ENCODE measurements around the gene OLIG3.

OLIG3 gene

DNA sequence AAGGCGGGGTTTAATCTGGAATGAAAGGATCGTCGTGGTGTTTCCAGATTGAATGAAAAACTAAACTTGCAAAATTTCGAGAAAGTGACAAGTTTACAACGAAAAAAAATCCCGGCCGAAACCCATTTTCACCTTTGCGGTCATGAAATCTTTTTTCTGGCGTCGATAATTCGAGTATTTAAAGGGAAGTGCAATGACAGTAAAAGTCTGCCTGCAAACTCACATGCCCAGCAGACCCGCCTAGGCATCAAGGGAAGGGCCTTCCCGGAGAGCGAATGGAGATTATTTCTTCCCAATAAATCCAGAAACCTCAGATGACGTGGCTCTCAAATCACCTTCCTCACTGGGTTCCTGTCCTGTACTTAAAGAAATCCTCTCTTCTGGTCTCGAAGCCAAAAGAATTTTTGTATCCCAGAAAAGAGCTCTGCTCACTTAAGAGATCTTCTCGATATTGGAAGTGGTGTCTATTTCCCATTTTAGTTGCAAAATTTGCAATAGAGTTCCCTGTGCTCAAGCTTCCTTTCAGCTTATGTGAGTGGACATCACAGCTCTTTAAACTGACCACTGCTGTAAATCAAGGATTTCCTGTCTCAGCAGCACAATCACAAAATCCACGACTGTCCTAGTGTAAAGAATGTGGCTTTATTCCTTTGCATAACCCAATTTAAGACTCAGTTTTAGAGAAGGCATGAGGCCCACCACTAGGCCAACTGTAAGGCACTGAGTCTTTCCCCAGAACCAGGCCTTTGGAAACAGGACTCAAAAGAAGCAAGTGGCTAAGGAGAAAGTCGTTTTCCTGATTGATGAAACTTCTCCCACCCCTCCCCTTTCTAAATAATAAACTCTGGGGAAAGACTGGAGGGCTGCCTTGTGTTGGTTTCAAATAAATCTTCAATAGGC is 3.9 kb downstream of the OLIG3 start:
- TF ChIP-seq, protein P1, sequence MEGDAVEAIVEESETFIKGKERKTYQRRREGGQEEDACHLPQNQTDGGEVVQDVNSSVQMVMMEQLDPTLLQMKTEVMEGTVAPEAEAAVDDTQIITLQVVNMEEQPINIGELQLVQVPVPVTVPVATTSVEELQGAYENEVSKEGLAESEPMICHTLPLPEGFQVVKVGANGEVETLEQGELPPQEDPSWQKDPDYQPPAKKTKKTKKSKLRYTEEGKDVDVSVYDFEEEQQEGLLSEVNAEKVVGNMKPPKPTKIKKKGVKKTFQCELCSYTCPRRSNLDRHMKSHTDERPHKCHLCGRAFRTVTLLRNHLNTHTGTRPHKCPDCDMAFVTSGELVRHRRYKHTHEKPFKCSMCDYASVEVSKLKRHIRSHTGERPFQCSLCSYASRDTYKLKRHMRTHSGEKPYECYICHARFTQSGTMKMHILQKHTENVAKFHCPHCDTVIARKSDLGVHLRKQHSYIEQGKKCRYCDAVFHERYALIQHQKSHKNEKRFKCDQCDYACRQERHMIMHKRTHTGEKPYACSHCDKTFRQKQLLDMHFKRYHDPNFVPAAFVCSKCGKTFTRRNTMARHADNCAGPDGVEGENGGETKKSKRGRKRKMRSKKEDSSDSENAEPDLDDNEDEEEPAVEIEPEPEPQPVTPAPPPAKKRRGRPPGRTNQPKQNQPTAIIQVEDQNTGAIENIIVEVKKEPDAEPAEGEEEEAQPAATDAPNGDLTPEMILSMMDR (conservative IDR thresholded peaks at IDR 0.05), result no peak
- TF ChIP-seq ZFX (IDR thresholded peaks at IDR 0.05), result no peak
- H3K27ac ChIP-seq, result no peak overlapping the region

DNA sequence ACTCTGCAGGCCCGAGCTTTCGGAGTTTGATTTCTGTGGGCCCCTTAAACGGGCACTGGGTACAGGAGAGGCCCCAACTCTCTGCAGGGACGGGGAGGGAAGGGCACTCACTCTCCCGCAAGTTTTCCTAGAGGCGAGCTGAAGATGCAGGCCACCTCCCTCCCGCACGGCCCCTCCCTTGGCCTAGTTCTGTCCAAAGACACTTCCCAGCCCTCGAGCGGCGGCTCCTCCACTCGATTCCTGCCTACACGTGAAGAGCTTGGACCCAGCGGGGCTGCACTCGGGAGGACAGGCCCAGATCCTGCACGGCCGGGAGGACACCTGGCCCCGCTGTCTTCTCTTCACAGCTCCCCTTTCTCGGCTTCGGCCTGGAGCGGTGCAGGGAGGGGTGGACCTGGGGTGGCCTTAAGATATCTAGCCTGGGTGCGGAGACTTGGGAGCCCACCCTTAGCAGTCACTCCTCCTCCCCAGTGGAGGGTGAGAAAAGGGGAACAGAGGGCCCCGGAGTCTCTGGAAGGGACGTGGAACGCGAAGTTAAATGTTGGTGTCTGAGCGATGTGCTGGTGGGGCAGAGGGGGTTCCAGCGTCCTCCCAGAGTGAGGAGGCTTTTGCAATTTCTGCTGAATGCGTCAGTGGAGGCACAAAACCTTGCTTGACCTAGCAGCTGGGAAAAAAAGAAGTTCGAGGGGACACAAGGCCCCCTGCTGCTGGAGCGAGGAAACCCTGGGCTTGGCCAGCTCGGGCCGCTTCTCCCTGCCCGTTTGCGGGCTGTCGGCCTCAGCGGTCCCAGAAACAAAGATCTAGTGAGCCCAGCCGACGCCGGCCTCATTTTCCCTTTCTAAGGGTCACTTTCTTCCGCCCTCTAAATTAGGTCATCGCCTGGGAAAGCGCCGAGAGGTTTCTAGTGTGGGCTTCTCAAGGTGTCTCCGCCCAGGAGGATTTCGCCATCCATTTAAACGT is 4.9 kb downstream of the OLIG3 start:
- H3K27ac ChIP-seq, result no peak overlapping the region

DNA sequence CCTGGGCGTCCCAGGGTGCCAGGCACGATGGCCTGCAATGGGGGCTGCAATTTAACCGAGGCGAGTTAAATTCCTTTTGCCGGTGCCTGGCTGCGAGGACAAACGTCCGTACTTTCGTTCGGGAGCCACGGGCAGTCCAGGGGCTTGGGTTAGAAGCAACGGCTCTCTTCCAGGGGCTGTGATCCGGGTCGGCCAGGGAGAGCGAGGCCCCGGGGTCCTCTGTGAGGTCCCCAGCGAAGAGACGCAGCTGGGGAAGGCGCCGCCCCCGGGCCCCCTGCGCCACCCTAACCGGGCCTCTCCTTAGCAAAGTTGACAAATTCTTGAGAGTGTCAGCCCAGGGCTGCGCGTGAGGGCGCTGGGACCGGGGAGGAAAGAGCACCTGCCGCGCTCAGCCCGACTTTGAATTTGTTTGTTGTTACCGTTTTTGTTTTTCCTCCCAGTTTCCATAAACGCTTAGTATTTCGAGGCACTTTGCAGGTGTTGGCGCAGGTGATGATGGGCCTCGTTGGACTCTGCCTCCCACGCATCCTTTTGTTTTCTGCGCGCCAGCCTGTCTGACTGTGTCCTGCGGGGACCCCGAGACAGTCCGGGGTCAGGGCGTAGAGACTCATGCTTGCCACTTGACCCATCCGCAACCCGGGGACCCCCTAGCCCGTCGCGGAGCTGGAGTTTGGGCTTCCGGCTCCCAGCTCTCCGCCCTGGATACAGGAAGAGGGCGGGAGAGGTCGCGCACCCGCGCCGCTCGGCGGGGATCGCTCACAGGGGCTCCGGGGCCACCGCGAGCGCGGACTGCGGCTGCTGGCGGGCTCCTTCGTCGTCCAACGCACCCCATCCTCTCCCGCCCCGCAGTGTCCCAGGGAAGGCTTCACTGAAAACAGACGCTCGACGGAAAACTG is 5.8 kb downstream of the OLIG3 start:
- no peak for TF ChIP-seq ZFX (IDR thresholded peaks at IDR 0.05)
- TF ChIP-seq, protein P1 (conservative IDR thresholded peaks at IDR 0.05), result no peak
- no peak overlapping the region for H3K27ac ChIP-seq

More for the DNA sequence above, 4.9 kb downstream of the OLIG3 start:
- TF ChIP-seq, protein P1 (conservative IDR thresholded peaks at IDR 0.05), result no peak
- TF ChIP-seq ZFX (IDR thresholded peaks at IDR 0.05), result no peak

DNA sequence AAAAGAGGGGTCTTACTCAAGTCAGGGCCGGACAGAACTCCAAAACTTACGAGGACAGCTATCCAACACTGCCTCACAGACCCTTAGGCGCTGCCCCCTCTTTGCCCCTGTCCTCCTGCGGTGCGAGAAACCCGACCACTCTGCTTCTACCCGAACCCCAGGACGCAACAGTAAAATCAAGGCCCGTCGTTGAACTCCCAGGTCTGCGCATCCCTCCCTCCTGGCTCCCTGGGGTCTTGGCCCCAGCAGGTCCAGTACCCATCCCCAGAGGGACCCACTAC is 6.4 kb downstream of the OLIG3 start:
- H3K27ac ChIP-seq, result no peak overlapping the region
- no peak for TF ChIP-seq ZFX (IDR thresholded peaks at IDR 0.05)
- TF ChIP-seq, protein P1 (conservative IDR thresholded peaks at IDR 0.05), result no peak

DNA sequence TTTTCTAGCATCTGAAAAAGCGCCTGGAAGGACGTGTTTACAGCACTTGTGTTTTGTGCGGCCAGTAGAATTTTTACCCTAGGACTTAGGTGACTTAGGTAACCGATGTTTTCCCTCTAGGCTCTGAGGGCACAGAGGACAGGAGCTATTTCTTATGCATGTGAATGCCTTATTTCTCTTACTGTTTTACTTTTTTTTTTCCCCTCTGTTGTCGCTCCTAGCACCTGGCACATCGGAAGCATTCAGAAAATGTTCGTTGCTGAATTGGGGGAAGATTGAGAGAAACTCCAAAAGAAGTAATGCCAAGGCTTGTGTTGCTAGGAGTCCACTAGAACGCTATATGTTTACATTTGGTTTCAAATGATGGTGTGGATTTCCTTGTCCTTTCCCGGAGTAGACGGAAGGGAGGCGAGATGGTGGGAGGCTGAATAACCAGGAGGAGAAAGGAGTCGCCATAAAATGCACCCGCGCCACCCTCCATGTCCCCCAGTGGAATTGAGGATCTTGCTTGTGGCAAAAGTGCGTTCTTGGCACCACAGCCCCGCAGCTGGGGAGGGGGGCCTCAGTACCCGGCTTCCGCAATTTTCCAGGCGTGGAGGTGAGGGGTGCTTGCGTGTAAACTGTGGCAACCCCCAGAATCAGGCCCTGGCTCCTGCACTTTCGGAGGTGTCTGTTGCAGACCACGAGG is 6.9 kb downstream of the OLIG3 start:
- no peak for TF ChIP-seq ZFX (IDR thresholded peaks at IDR 0.05)

DNA sequence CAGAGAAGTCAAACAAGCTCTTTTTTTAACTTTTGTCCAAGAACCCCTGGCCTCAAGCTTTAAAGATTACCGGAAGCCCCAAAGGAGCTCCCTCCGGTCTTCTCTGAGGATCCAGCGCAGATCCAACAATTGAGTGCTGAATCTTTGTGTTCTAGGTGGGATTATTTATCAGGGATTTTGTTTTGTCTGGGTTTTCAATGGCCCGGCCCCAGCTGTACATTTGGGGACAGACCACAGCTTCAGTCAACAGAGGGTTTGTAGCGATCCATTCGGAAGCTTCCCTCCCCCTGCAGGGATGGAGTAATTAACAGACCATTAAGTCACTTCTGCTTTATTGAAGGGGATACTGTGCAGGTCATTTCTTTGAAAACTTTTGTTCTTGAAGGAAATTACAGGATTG is 7.8 kb downstream of the OLIG3 start:
- no peak overlapping the region for H3K27ac ChIP-seq
- TF ChIP-seq, protein P1 (conservative IDR thresholded peaks at IDR 0.05), result no peak
- no peak for TF ChIP-seq ZFX (IDR thresholded peaks at IDR 0.05)

More for the DNA sequence above, 6.9 kb downstream of the OLIG3 start:
- H3K27ac ChIP-seq, result no peak overlapping the region

DNA sequence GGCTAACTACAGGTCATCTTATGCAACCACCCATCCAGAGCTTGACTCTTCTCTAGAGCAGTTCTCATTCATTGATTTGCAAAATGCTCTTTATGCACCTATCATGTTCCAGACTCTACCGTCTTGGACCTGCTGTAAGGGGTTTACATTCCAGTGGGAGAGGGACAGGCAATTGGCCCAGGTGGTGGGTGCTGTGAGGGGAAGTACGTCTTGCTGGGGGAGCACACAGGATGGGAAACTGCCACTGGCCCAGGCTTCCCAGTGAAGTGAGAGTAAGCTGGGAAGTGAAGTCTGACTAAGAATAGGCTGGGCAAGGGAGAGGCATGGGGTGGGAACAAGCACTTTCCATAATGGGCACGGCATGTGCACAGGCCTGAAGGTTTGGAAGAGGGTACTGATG is 13.8 kb downstream of the OLIG3 start:
- no peak overlapping the region for H3K27ac ChIP-seq
- TF ChIP-seq, protein P1 (conservative IDR thresholded peaks at IDR 0.05), result no peak
- no peak for TF ChIP-seq ZFX (IDR thresholded peaks at IDR 0.05)
